ENCODE measurements around the gene MACO1. TPM values are rescaled to one million over a fixed set of nuclear protein-coding genes. Genes with fewer than 3 reads are reported as not detected.

Gene MACO1
- total and polyA plus RNA-seq, 9 of the 15 experiments (the other 6 are each of a cell fraction or from before 2014, with no cell fraction given) = 4.6 to 28.4 (median 21.7) TPM

DNA sequence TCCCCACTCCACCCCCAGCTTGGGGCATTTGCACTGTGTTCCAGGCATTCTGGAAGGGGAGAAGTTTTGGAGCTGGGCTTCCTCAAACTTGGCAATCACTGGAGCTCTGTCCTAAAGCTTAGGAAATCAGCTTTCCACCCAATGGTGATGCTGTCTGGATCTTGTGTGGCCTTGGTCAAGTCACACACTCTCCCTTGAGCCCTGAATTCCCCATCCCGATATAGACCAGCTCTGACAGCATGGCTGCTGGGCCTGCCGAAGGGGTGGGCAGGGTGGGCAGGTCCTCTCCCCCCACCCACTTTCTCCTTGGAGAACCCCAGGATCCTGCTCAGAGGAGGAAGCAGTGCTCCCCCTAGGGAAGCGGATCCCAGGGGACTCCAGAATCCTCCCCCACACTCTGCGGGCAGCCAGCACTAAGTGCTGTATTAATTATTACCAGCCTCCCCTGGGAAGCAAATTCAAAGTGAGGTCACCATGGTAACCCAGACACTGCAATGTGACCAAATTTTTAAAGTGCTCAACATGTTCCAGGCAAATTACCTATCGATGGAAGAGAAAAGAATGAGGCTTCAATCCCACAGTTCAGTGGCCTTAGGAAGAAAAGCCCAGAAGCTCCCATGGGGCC, 91.4 kb downstream of the MACO1 start:
- Histone ChIP-seq H3K27me3 (ENCODE audit: control insufficient read depth in 2 of 2, insufficient read depth in 2 of 2, low read length in 2 of 2) (peaks cover 4 to 14% of the 10 kb centered on the region in 2 experiments; a peak in 4 of 5 replicates), H3K4me2 (ENCODE audit: insufficient read depth, low read length) (no peak overlapping the region), H3K36me3 (ENCODE audit: control insufficient read depth, insufficient read depth, low read length) (no peaks in the 10 kb centered on the region), H2AFZ (ENCODE audit: low read depth, low read length) (no peak overlapping the region), H3K27ac (ENCODE audit: extremely low read depth, low read depth, low read length) (no peak overlapping the region), H3K9me1 (ENCODE audit: control insufficient read depth, insufficient read depth, low read length) (no peaks in the 10 kb centered on the region), H4K20me1 (replicated peaks; ENCODE audit: control insufficient read depth, insufficient read depth, low read length) (no peaks in the 10 kb centered on the region), H3K9ac (ENCODE audit: insufficient read depth in 1 of 2, low read depth in 2 of 2, low read length in 2 of 2) (no peak overlapping the region), H3K4me1 (replicated peaks in 1 of 2; ENCODE audit: control insufficient read depth in 2 of 2, insufficient read depth in 2 of 2, low read length in 2 of 2) (peaks cover 7 to 10% of the 10 kb centered on the region in 2 experiments; a peak in 4 of 5 replicates), H3K4me3 (no peak overlapping the region), H3K9me3 (replicated peaks; ENCODE audit: control insufficient read depth, insufficient read depth, low read depth, low read length) (peaks cover 3% of the 10 kb centered on the region; the same call in 1 of the 2 replicates), H3K79me2 (ENCODE audit: control insufficient read depth, insufficient read depth, low read length) (no peaks in the 10 kb centered on the region)
- BruUV-seq (replicated peaks) = no TSS peak
- ChIA-PET POLR2A (interaction anchor here (1.4 kb wide), 1 partner anchor 9 kb away, joined by 4 read pairs; no protein-coding TSS in a partner anchor), CTCF (ENCODE audit: low intra/inter-chr PET ratio) (no interaction called here)
- FAIRE-seq = no peak
- no peak for ATAC-seq
- in situ Hi-C loops (cut with MboI) (loop anchor here (5.0 kb wide), 1 partner anchor 120 kb away; no protein-coding TSS in a partner anchor), intact Hi-C loops (cut with micrococcal nuclease) (loop anchor here (5.0 kb wide), 1 partner anchor 120 kb away; no protein-coding TSS in a partner anchor)
- TF ChIP-seq ELF1 (tag; IDR thresholded peaks at IDR 0.05) (no peak), KHSRP (IDR thresholded peaks at IDR 0.05) (no peak), RFX1 (IDR thresholded peaks at IDR 0.05) (peak; percentile 64), CHD1 (IDR thresholded peaks at IDR 0.05; ENCODE audit: low read length) (no peak), HNRNPK (IDR thresholded peaks at IDR 0.05; ENCODE audit: low read depth, low read length, poor library complexity, severe bottlenecking) (no peak)
- TF ChIP-seq, protein P1, sequence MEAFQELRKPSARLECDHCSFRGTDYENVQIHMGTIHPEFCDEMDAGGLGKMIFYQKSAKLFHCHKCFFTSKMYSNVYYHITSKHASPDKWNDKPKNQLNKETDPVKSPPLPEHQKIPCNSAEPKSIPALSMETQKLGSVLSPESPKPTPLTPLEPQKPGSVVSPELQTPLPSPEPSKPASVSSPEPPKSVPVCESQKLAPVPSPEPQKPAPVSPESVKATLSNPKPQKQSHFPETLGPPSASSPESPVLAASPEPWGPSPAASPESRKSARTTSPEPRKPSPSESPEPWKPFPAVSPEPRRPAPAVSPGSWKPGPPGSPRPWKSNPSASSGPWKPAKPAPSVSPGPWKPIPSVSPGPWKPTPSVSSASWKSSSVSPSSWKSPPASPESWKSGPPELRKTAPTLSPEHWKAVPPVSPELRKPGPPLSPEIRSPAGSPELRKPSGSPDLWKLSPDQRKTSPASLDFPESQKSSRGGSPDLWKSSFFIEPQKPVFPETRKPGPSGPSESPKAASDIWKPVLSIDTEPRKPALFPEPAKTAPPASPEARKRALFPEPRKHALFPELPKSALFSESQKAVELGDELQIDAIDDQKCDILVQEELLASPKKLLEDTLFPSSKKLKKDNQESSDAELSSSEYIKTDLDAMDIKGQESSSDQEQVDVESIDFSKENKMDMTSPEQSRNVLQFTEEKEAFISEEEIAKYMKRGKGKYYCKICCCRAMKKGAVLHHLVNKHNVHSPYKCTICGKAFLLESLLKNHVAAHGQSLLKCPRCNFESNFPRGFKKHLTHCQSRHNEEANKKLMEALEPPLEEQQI (IDR thresholded peaks at IDR 0.05) = no peak
- TF ChIP-seq, protein P2, sequence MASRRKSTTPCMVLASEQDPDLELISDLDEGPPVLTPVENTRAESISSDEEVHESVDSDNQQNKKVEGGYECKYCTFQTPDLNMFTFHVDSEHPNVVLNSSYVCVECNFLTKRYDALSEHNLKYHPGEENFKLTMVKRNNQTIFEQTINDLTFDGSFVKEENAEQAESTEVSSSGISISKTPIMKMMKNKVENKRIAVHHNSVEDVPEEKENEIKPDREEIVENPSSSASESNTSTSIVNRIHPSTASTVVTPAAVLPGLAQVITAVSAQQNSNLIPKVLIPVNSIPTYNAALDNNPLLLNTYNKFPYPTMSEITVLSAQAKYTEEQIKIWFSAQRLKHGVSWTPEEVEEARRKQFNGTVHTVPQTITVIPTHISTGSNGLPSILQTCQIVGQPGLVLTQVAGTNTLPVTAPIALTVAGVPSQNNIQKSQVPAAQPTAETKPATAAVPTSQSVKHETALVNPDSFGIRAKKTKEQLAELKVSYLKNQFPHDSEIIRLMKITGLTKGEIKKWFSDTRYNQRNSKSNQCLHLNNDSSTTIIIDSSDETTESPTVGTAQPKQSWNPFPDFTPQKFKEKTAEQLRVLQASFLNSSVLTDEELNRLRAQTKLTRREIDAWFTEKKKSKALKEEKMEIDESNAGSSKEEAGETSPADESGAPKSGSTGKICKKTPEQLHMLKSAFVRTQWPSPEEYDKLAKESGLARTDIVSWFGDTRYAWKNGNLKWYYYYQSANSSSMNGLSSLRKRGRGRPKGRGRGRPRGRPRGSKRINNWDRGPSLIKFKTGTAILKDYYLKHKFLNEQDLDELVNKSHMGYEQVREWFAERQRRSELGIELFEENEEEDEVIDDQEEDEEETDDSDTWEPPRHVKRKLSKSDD (conservative IDR thresholded peaks at IDR 0.05; ENCODE audit: low read length) = no peak
- DNase-seq (ENCODE audit: extremely low read depth in 1 of 4, low spot score in 3 of 4) = no peak
- 42% methylated on average over 5 of the region's 5 CpGs for WGBS (ENCODE audit: insufficient coverage, low coverage, missing lambda C conversion rate)

Measured in K562 (cell line).